GM12878 (cell line): ENCODE measurements around the gene AKTIP. TPM values are rescaled to one million over a fixed set of nuclear protein-coding genes. Genes with fewer than 3 reads are reported as not detected.

Source experiments
- ATAC-seq: fragments of 200-7000 bp; cut with Tn5 transposase; 3 replicates; pipeline ENCODE4 v1.9.1; 2020; ENCODE audit warnings: mild to moderate bottlenecking, moderate library complexity
- BruUV-seq: library from RNA; stranded (reverse); fragments of 400-500 nt; replicated peaks from 2 replicates; lab custom pipeline; 2021; lab: Mats Ljungman, UMichigan
- CTCF ChIA-PET: fragments of 300-600 bp; sonication (Branson Sonifier 250); formaldehyde crosslinking; extraction: SDS; loops from one replicate; lab custom pipeline; 2021; ENCODE audit warnings: inconsistent platforms; lab: Yijun Ruan, JAX
- POLR2A ChIA-PET: fragments of 350-600 bp; formaldehyde crosslinking; extraction: SDS; loops from one replicate; lab custom pipeline; 2021; ENCODE audit warnings: inconsistent platforms; lab: Charles Lee
- RAD21 ChIA-PET: fragments of 300-600 bp; sonication (Branson Sonifier 250); formaldehyde crosslinking; loops from one replicate; lab custom pipeline; 2023; ENCODE audit warnings: antibody characterized with exemption; ENCODE audit not compliant: unreplicated experiment; lab: Charles Lee
- SMC1A ChIA-PET: fragments of 300-600 bp; sonication (Branson Sonifier 250); formaldehyde crosslinking; loops from one replicate; lab custom pipeline; 2023; ENCODE audit not compliant: unreplicated experiment, uncharacterized antibody; lab: Charles Lee
- DNase-seq: peaks from one replicate; pipeline ENCODE4 v3.0.0-alpha.2; 2011; ENCODE audit warnings: low read depth, low spot score
- FAIRE-seq: peaks from 3 replicates; lab custom pipeline; 2011; peaks lifted over from hg19 to GRCh38; lab: Jason Lieb, UNC
- H2AFZ ChIP-seq: 2 replicates; pipeline ENCODE4 v1.6.0; 2011; ENCODE audit warnings: low read depth, low read length, control low read depth; ENCODE audit not compliant: control insufficient read depth
- H3K27ac ChIP-seq: 2 replicates; pipeline ENCODE4 v1.5.1; 2011; ENCODE audit warnings: control low read depth; ENCODE audit not compliant: control insufficient read depth, insufficient read depth
- H3K27me3 ChIP-seq, 2 experiments: replicated peaks in 1 of 2; 2 replicates each; pipeline versions ENCODE4 v1.6.0 to v1.6.1; 2011; ENCODE audit warnings: low read length in 1 of 2; ENCODE audit not compliant: control insufficient read depth in 2 of 2, insufficient read depth in 2 of 2
- H3K36me3 ChIP-seq, 2 experiments: 2 replicates each; pipeline ENCODE4 v1.5.1; 2011; ENCODE audit warnings: low read length in 1 of 2; ENCODE audit not compliant: control insufficient read depth in 2 of 2, insufficient read depth in 2 of 2
- H3K4me1 ChIP-seq: 2 replicates; pipeline ENCODE4 v1.6.1; 2011; ENCODE audit warnings: mild to moderate bottlenecking, low read length, moderate library complexity, mixed read lengths; ENCODE audit not compliant: control insufficient read depth, insufficient read depth
- H3K4me2 ChIP-seq: 2 replicates; pipeline ENCODE4 v1.6.0; 2011; ENCODE audit warnings: control low read depth; ENCODE audit not compliant: control insufficient read depth, insufficient read depth
- H3K4me3 ChIP-seq: fragments of 200-600 bp; sonication (generic); 2 replicates; pipeline ENCODE4 v1.5.1; 2016
- H3K79me2 ChIP-seq: 2 replicates; pipeline ENCODE4 v1.6.0; 2011; ENCODE audit warnings: low read length; ENCODE audit not compliant: control insufficient read depth, insufficient read depth
- H3K9ac ChIP-seq: 2 replicates; pipeline ENCODE4 v1.8.0; 2011; ENCODE audit warnings: low read length, control low read depth, mixed read lengths; ENCODE audit not compliant: control insufficient read depth, insufficient read depth
- H3K9me3 ChIP-seq: replicated peaks from 3 replicates; pipeline ENCODE4 v1.5.1; 2011; ENCODE audit warnings: mild to moderate bottlenecking, low read length; ENCODE audit not compliant: control insufficient read depth, insufficient read depth
- H4K20me1 ChIP-seq: 2 replicates; pipeline ENCODE4 v1.6.0; 2011; ENCODE audit not compliant: control insufficient read depth, insufficient read depth
- ASH2L ChIP-seq: fragments of 300-600, 200-600 bp; sonication (generic); IDR thresholded peaks from 2 replicates; pipeline ENCODE4 v1.6.1; 2017; ENCODE audit warnings: low read depth, mild to moderate bottlenecking, borderline replicate concordance
- BACH1 ChIP-seq: fragments of 450-650 bp; IDR thresholded peaks from 2 replicates; pipeline ENCODE4 v1.6.1; 2017; ENCODE audit warnings: mild to moderate bottlenecking, borderline replicate concordance
- BHLHE40 ChIP-seq, 2 experiments: fragments of 450-650 bp in 1 of 2; IDR thresholded peaks; 2 replicates each; pipeline ENCODE4 v1.6.1; 2011 to 2017; ENCODE audit warnings: low read depth in 2 of 2, borderline replicate concordance in 1 of 2, improper control_type of control experiment in 1 of 2, low read length in 1 of 2, mild to moderate bottlenecking in 1 of 2
- CBX3 ChIP-seq: fragments of 200-600 bp; sonication (generic); IDR thresholded peaks from 2 replicates; pipeline ENCODE4 v1.6.1; 2016; ENCODE audit warnings: low read depth, borderline replicate concordance
- CREM ChIP-seq: IDR thresholded peaks from 2 replicates; pipeline ENCODE4 v1.6.1; 2014; ENCODE audit warnings: antibody characterized with exemption, low read depth
- JUNB ChIP-seq: IDR thresholded peaks from 2 replicates; pipeline ENCODE4 v1.6.1; 2016; ENCODE audit warnings: antibody characterized with exemption, mild to moderate bottlenecking
- MEF2A ChIP-seq: IDR thresholded peaks from 2 replicates; pipeline ENCODE4 v1.6.1; 2011; ENCODE audit warnings: low read depth, mild to moderate bottlenecking, low read length, moderate library complexity; ENCODE audit not compliant: insufficient read depth
- NR2C1 ChIP-seq: fragments of 450-650 bp; IDR thresholded peaks from 2 replicates; pipeline ENCODE4 v1.6.1; 2017; ENCODE audit warnings: antibody characterized with exemption, mild to moderate bottlenecking, moderate library complexity
- NRF1 ChIP-seq: conservative IDR thresholded peaks from 2 replicates; pipeline ENCODE4 v1.6.1; 2011; ENCODE audit warnings: mild to moderate bottlenecking, low read depth, low read length, improper control_type of control experiment
- RAD51 ChIP-seq: fragments of 450-650 bp; IDR thresholded peaks from 2 replicates; pipeline ENCODE4 v1.6.1; 2016; ENCODE audit warnings: moderate library complexity, mild to moderate bottlenecking, inconsistent platforms
- RB1 ChIP-seq: fragments of 450-650 bp; formaldehyde crosslinking; IDR thresholded peaks from 2 replicates; pipeline ENCODE4 v1.6.1; 2017; ENCODE audit warnings: mild to moderate bottlenecking, borderline replicate concordance
- SMAD1 ChIP-seq: fragments of 450-650 bp; IDR thresholded peaks from 2 replicates; pipeline ENCODE4 v1.6.1; 2018; ENCODE audit warnings: mild to moderate bottlenecking, low read depth; ENCODE audit not compliant: partially characterized antibody
- SMAD5 ChIP-seq: IDR thresholded peaks from 2 replicates; pipeline ENCODE4 v1.6.1; 2016; ENCODE audit warnings: antibody characterized with exemption, low read depth
- SMC3 ChIP-seq: IDR thresholded peaks from 2 replicates; pipeline ENCODE4 v1.6.1; 2011; ENCODE audit warnings: low read length, improper control_type of control experiment, borderline replicate concordance
- STAT1 ChIP-seq: fragments of 450-650 bp; conservative IDR thresholded peaks from 2 replicates; pipeline ENCODE4 v1.6.1; 2014; ENCODE audit warnings: antibody characterized with exemption, mild to moderate bottlenecking
- TAF1 ChIP-seq: IDR thresholded peaks from 2 replicates; pipeline ENCODE4 v1.6.1; 2011; ENCODE audit warnings: mild to moderate bottlenecking, low read depth, low read length, borderline replicate concordance
- WGBS: methylation state at CpG from one replicate; pipeline ENCODE4 v1.1.6; 2016; ENCODE audit warnings: low lambda C conversion rate; ENCODE audit not compliant: insufficient replicate concordance, insufficient coverage; ENCODE audit errors: missing lambda C conversion rate; 5-methylcytosine and 5-hydroxymethylcytosine counted together
- in situ Hi-C: fragments of 300-500 bp; cut with MboI; formaldehyde crosslinking; loops from 9 replicates; pipeline ENCODE4 v1.14.3; 2018; ENCODE audit warnings: mixed read lengths
- intact Hi-C: fragments of 100-400 bp; cut with micrococcal nuclease; formaldehyde crosslinking; loops from one replicate; pipeline ENCODE4 v1.14.2; 2022; ENCODE audit not compliant: unreplicated experiment
- polyA plus RNA-seq, 11 experiments: library from polyadenylated mRNA; depleted of rRNA in 4 of 11; unstranded in 6 of 11; stranded (reverse) in 5 of 11; fragments of >200 nt; fragmentation: Nextera tagmentation in 4 of 11; fragmentation: Illumina TruSeq in 1 of 11; extraction: Ambion mirVana in 4 of 11; extraction: Trizol in 1 of 11; gene quantifications; 1 replicate in 1 of 11; 2 replicates in 10 of 11; pipeline versions ENCODE4 v1.2.1 to v1.2.3, GENCODE V29; 2011 to 2016; ENCODE audit warnings: inconsistent platforms in 2 of 11, missing spikeins in 2 of 11, low read depth in 1 of 11
- total RNA-seq, 4 experiments: library from RNA; depleted of rRNA in 3 of 4; stranded (reverse); fragments of >200 nt in 3 of 4; fragmentation: Illumina TruSeq in 1 of 4; extraction: Trizol in 1 of 4; gene quantifications; 2 replicates each; pipeline versions ENCODE4 v1.2.1 to v1.2.3, GENCODE V29; 2013 to 2021
- TF ChIP-seq, protein P1 (sequence below), 3 experiments: IDR thresholded peaks in 2 of 3; conservative IDR thresholded peaks in 1 of 3; 2 replicates each; pipeline ENCODE4 v1.5.1; 2011; ENCODE audit warnings: low read depth in 3 of 3, low read length in 3 of 3, mild to moderate bottlenecking in 3 of 3, control low read depth in 2 of 3, moderate library complexity in 2 of 3, inconsistent platforms in 1 of 3, mixed read lengths in 1 of 3; ENCODE audit not compliant: control insufficient read depth in 2 of 3, insufficient read depth in 1 of 3; ENCODE audit errors: extremely low read depth in 1 of 3
- TF ChIP-seq, protein P2 (sequence below): fragments of 450-650 bp; conservative IDR thresholded peaks from 2 replicates; pipeline ENCODE4 v1.6.1; 2017; ENCODE audit warnings: mild to moderate bottlenecking, moderate library complexity
- TF ChIP-seq, protein P3 (sequence below): IDR thresholded peaks from 2 replicates; pipeline ENCODE4 v1.6.1; 2012; ENCODE audit warnings: low read depth, low read length, improper control_type of control experiment

Gene AKTIP
- total and polyA plus RNA-seq, 10 of the 15 experiments (the other 5 are each of a cell fraction or from before 2014, with no cell fraction given) = 11.4 to 22.9 (median 13.6) TPM

DNA sequence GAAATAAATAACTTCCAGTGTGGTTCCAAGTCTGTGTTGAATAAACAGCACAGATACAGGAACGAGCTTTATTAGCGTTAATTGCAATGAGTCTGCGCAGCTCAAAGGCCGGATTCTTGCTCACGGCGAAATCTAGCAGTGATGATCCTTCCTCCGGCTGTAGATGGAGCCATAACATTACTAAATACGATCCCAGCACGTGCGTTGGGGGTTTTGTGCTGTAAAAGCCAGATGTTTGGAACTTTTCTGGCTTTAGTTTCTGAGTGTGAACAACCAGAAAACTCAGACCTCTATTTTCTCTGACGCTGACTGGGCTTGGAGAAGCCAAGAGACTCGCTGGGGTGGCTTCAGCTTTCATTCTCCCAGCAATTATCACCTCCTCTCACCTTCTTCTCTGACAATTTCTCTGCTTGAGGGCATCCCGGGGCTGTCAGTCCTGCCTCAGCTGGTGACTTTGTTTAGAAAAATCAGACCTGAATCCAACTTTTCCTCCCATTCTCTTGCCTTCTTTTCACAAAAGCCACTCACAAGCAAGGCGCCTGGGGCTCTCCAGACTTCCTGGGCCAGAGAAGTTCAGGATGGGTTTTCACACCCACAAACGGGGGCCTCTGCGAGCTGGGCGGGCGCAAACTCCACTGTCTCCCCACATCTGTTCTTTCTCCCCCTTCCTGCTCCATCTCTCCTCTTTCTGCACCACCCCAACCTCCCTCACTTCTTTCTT, 47.1 kb upstream of the AKTIP start:
- intact Hi-C loops = loop anchor here (2.0 to 10.0 kb wide), 6 partner anchors 222 to 1915 kb away; no protein-coding TSS in a partner anchor
- SMC1A ChIA-PET = interaction anchor here (0.6 to 8.5 kb wide), 16 partner anchors 9 to 1915 kb away, joined by 3 to 77 read pairs (median 3); partner anchors contain the start of genes FTO and RPGRIP1L
- no peak overlapping the region for H3K4me3 ChIP-seq
- CTCF ChIA-PET = interaction anchor here (0.6 to 6.4 kb wide), 47 partner anchors 9 to 1915 kb away, joined by 3 to 53 read pairs (median 4); partner anchors contain the start of genes CHD9, FTO and RPGRIP1L
- POLR2A ChIA-PET = interaction anchor here (0.6 kb wide), 1 partner anchor 13 kb away, joined by 4 read pairs; no protein-coding TSS in a partner anchor
- ATAC-seq (peak; percentile 89), FAIRE-seq (peak; percentile 91), DNase-seq (peak; percentile 40)
- H2AFZ ChIP-seq = peak overlapping the region; percentile 59
- no peaks in the 10 kb centered on the region; a peak in 2 of 4 replicates for H3K27me3 ChIP-seq
- no peaks in the 10 kb centered on the region for H4K20me1 ChIP-seq
- no peak overlapping the region for H3K27ac ChIP-seq
- H3K4me2 ChIP-seq = peak overlapping the region; percentile 28
- no peaks in the 10 kb centered on the region for H3K79me2 ChIP-seq
- no peaks in the 10 kb centered on the region for H3K4me1 ChIP-seq
- H3K36me3 ChIP-seq = no peaks in the 10 kb centered on the region
- in situ Hi-C loops = loop anchor here (25.0 kb wide), 1 partner anchor 1712 kb away; no protein-coding TSS in a partner anchor
- H3K9me3 ChIP-seq = no peaks in the 10 kb centered on the region
- no TSS peak for BruUV-seq
- 25% methylated on average over 18 of the region's 18 CpGs for WGBS
- RAD21 ChIA-PET = interaction anchor here (0.6 to 1.8 kb wide), 19 partner anchors 9 to 1914 kb away, joined by 3 to 7 read pairs (median 3); partner anchors contain the start of genes FTO and RPGRIP1L
- no peak overlapping the region for H3K9ac ChIP-seq
- TF ChIP-seq CREM (no peak), RAD51 (no peak), JUNB (no peak), MEF2A (no peak), SMAD5 (no peak), ASH2L (no peak), NRF1 (peak; percentile 55), CBX3 (no peak), SMAD1 (no peak), NR2C1 (no peak), TAF1 (no peak), STAT1 (no peak), RB1 (no peak), SMC3 (peak; percentile 77; the same call in 1 of the 2 replicates), BHLHE40 (IDR thresholded peaks at IDR 0.05; ENCODE audit: borderline replicate concordance in 1 of 2, low read depth in 2 of 2, low read length in 1 of 2) (peak; percentile 98 to 100), BACH1 (no peak)
- TF ChIP-seq, protein P1, sequence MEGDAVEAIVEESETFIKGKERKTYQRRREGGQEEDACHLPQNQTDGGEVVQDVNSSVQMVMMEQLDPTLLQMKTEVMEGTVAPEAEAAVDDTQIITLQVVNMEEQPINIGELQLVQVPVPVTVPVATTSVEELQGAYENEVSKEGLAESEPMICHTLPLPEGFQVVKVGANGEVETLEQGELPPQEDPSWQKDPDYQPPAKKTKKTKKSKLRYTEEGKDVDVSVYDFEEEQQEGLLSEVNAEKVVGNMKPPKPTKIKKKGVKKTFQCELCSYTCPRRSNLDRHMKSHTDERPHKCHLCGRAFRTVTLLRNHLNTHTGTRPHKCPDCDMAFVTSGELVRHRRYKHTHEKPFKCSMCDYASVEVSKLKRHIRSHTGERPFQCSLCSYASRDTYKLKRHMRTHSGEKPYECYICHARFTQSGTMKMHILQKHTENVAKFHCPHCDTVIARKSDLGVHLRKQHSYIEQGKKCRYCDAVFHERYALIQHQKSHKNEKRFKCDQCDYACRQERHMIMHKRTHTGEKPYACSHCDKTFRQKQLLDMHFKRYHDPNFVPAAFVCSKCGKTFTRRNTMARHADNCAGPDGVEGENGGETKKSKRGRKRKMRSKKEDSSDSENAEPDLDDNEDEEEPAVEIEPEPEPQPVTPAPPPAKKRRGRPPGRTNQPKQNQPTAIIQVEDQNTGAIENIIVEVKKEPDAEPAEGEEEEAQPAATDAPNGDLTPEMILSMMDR (IDR thresholded peaks at IDR 0.05 in 2 of 3, conservative IDR thresholded peaks at IDR 0.05 in 1 of 3; ENCODE audit: control insufficient read depth in 2 of 3, extremely low read depth in 1 of 3, insufficient read depth in 1 of 3, low read depth in 3 of 3, low read length in 3 of 3) = peak; percentile 66 to 90 (median 70)
- TF ChIP-seq, protein P2, sequence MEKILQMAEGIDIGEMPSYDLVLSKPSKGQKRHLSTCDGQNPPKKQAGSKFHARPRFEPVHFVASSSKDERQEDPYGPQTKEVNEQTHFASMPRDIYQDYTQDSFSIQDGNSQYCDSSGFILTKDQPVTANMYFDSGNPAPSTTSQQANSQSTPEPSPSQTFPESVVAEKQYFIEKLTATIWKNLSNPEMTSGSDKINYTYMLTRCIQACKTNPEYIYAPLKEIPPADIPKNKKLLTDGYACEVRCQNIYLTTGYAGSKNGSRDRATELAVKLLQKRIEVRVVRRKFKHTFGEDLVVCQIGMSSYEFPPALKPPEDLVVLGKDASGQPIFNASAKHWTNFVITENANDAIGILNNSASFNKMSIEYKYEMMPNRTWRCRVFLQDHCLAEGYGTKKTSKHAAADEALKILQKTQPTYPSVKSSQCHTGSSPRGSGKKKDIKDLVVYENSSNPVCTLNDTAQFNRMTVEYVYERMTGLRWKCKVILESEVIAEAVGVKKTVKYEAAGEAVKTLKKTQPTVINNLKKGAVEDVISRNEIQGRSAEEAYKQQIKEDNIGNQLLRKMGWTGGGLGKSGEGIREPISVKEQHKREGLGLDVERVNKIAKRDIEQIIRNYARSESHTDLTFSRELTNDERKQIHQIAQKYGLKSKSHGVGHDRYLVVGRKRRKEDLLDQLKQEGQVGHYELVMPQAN = no peak
- TF ChIP-seq, protein P3, sequence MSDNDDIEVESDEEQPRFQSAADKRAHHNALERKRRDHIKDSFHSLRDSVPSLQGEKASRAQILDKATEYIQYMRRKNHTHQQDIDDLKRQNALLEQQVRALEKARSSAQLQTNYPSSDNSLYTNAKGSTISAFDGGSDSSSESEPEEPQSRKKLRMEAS = peak; percentile 82
